Measurements from ENCODE around the gene RYR3. TPM values are rescaled to one million over a fixed set of nuclear protein-coding genes. Genes with fewer than 3 reads are reported as not detected.
A peak's percentile ranks its signal among the peaks of the same experiment; 100 is the strongest.

RYR3 gene
- total RNA-seq, 1 donor from 2014 or later: 1.5 TPM

DNA sequence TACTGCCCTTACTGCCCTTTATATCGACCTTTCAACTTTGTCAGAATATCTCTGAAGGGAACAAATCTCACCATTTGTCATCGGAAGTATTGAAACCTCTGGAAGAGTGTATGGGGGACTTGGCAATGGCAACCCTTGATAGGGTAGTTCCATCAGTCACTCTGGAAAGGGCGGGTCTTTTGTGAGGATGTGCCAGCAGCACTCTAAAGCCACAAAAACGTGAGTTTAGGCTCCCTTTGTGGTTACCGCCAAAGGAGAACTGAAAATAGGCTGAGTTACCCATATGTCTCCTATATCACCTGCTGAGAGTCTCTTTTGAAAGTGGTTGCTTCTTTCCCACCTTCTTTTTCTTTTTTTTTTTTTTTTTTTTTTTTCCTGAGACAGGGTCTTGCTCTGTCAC, 360.7 kb downstream of the RYR3 start:
- H3K9me3 Mint-ChIP-seq (ENCODE audit: unreplicated experiment): no peaks in the 10 kb centered on the region
- H4K20me1 ChIP-seq (ENCODE audit: insufficient read depth, low read length): no peaks in the 10 kb centered on the region
- no peak for FAIRE-seq
- H2AFZ ChIP-seq (ENCODE audit: low read depth, low read length): no peak overlapping the region
- H3K4me1 ChIP-seq (ENCODE audit: insufficient read depth, low read length): no peaks in the 10 kb centered on the region
- H3K4me2 ChIP-seq (ENCODE audit: low read length): no peak overlapping the region
- H3K27ac ChIP-seq (ENCODE audit: low read depth, low read length): no peak overlapping the region
- H3K4me1 Mint-ChIP-seq (ENCODE audit: low read depth, unreplicated experiment): no peaks in the 10 kb centered on the region
- no peaks in the 10 kb centered on the region for H3K9me3 ChIP-seq (ENCODE audit: insufficient read depth, low read depth, low read length)
- H3K4me3 ChIP-seq (ENCODE audit: insufficient read depth, low read depth, low read length): no peak overlapping the region
- peaks cover 7% of the 10 kb centered on the region for H3K27me3 ChIP-seq (ENCODE audit: insufficient read depth, low read length)
- H3K36me3 ChIP-seq (ENCODE audit: insufficient read depth, low read length): no peaks in the 10 kb centered on the region
- DNase-seq (ENCODE audit: low read depth): no peak
- no peak overlapping the region for H3K9ac ChIP-seq (ENCODE audit: low read length)
- peaks cover 8% of the 10 kb centered on the region for H3K27me3 Mint-ChIP-seq (ENCODE audit: low read depth, unreplicated experiment)
- TF ChIP-seq, protein P1, sequence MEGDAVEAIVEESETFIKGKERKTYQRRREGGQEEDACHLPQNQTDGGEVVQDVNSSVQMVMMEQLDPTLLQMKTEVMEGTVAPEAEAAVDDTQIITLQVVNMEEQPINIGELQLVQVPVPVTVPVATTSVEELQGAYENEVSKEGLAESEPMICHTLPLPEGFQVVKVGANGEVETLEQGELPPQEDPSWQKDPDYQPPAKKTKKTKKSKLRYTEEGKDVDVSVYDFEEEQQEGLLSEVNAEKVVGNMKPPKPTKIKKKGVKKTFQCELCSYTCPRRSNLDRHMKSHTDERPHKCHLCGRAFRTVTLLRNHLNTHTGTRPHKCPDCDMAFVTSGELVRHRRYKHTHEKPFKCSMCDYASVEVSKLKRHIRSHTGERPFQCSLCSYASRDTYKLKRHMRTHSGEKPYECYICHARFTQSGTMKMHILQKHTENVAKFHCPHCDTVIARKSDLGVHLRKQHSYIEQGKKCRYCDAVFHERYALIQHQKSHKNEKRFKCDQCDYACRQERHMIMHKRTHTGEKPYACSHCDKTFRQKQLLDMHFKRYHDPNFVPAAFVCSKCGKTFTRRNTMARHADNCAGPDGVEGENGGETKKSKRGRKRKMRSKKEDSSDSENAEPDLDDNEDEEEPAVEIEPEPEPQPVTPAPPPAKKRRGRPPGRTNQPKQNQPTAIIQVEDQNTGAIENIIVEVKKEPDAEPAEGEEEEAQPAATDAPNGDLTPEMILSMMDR (IDR thresholded peaks at IDR 0.05; ENCODE audit: insufficient read depth, low read depth, low read length): no peak
- TF ChIP-seq EZH2 (IDR thresholded peaks at IDR 0.05; ENCODE audit: insufficient read depth, low read length): no peak
- no peaks in the 10 kb centered on the region for H3K36me3 Mint-ChIP-seq (ENCODE audit: low read depth, unreplicated experiment)
- no peak overlapping the region for H3K4me3 Mint-ChIP-seq (ENCODE audit: unreplicated experiment)
- no peaks in the 10 kb centered on the region for H3K79me2 ChIP-seq (ENCODE audit: insufficient read depth, low read length)
- H3K27ac Mint-ChIP-seq (ENCODE audit: unreplicated experiment): no peak overlapping the region

GRCh38 chr15:33675246-33675645, 364.5 kb downstream of the RYR3 start:
- Histone ChIP-seq H3K4me3 (ENCODE audit: insufficient read depth, low read depth, low read length) (no peak overlapping the region), H3K27me3 (ENCODE audit: insufficient read depth, low read length) (peaks cover 15% of the 10 kb centered on the region), H3K9ac (ENCODE audit: low read length) (no peak overlapping the region), H3K36me3 (ENCODE audit: insufficient read depth, low read length) (no peaks in the 10 kb centered on the region), H3K27ac (ENCODE audit: low read depth, low read length) (no peak overlapping the region), H3K4me2 (ENCODE audit: low read length) (no peak overlapping the region), H2AFZ (ENCODE audit: low read depth, low read length) (no peak overlapping the region), H3K9me3 (ENCODE audit: insufficient read depth, low read depth, low read length) (no peaks in the 10 kb centered on the region), H3K79me2 (ENCODE audit: insufficient read depth, low read length) (no peaks in the 10 kb centered on the region), H3K4me1 (ENCODE audit: insufficient read depth, low read length) (no peaks in the 10 kb centered on the region), H4K20me1 (ENCODE audit: insufficient read depth, low read length) (no peaks in the 10 kb centered on the region)
- no peaks in the 10 kb centered on the region for H3K4me1 Mint-ChIP-seq (ENCODE audit: low read depth, unreplicated experiment)
- peak; percentile 2 for DNase-seq (ENCODE audit: low read depth)
- H3K4me3 Mint-ChIP-seq (ENCODE audit: unreplicated experiment): no peak overlapping the region
- H3K9me3 Mint-ChIP-seq (ENCODE audit: unreplicated experiment): no peaks in the 10 kb centered on the region
- no peak for FAIRE-seq
- H3K36me3 Mint-ChIP-seq (ENCODE audit: low read depth, unreplicated experiment): no peaks in the 10 kb centered on the region
- TF ChIP-seq EZH2 (IDR thresholded peaks at IDR 0.05; ENCODE audit: insufficient read depth, low read length): no peak
- TF ChIP-seq, protein P1 (IDR thresholded peaks at IDR 0.05; ENCODE audit: insufficient read depth, low read depth, low read length): peak; percentile 49
- no peak overlapping the region for H3K27ac Mint-ChIP-seq (ENCODE audit: unreplicated experiment)
- H3K27me3 Mint-ChIP-seq (ENCODE audit: low read depth, unreplicated experiment): peaks cover 11% of the 10 kb centered on the region

DNA sequence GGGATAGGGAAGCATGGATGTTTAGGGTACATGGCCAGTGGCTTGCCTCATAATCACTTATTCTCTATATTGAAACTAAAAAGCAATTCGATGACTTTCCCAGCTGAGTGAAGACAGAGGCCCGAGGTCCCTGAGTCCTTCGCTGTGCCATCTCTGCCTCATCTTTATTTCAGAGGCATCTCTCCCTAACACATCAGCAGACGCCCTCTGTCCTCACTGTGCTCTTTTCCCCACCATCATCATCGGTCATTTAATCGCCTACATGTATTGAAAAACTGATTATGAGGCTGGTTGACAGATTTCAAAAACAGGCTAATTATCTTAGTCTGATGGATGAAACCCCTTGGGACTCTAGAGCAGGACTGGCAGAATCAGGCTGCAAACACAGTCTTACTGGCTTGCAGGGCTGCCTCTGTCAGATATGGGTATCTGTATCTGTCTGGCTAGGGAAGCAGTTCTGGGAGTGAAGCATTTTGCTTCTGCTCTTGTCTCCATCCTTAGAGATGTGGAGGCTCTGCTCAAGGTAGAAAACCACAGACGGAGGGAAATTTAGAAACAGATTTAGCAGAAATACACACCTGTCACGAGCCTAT, 366.6 kb downstream of the RYR3 start:
- no peak for DNase-seq (ENCODE audit: low read depth)
- Histone ChIP-seq H3K27me3 (ENCODE audit: insufficient read depth, low read length) (peaks cover 22% of the 10 kb centered on the region), H2AFZ (ENCODE audit: low read depth, low read length) (no peak overlapping the region), H4K20me1 (ENCODE audit: insufficient read depth, low read length) (no peaks in the 10 kb centered on the region), H3K9ac (ENCODE audit: low read length) (no peak overlapping the region), H3K4me3 (ENCODE audit: insufficient read depth, low read depth, low read length) (no peak overlapping the region), H3K4me2 (ENCODE audit: low read length) (no peak overlapping the region), H3K36me3 (ENCODE audit: insufficient read depth, low read length) (no peaks in the 10 kb centered on the region), H3K4me1 (ENCODE audit: insufficient read depth, low read length) (no peaks in the 10 kb centered on the region), H3K79me2 (ENCODE audit: insufficient read depth, low read length) (no peaks in the 10 kb centered on the region), H3K9me3 (ENCODE audit: insufficient read depth, low read depth, low read length) (no peaks in the 10 kb centered on the region), H3K27ac (ENCODE audit: low read depth, low read length) (no peak overlapping the region)
- peaks cover 2% of the 10 kb centered on the region for H3K36me3 Mint-ChIP-seq (ENCODE audit: low read depth, unreplicated experiment)
- no peak overlapping the region for H3K4me3 Mint-ChIP-seq (ENCODE audit: unreplicated experiment)
- no peaks in the 10 kb centered on the region for H3K9me3 Mint-ChIP-seq (ENCODE audit: unreplicated experiment)
- no peak for FAIRE-seq
- H3K27me3 Mint-ChIP-seq (ENCODE audit: low read depth, unreplicated experiment): peaks cover 16% of the 10 kb centered on the region
- no peaks in the 10 kb centered on the region for H3K4me1 Mint-ChIP-seq (ENCODE audit: low read depth, unreplicated experiment)
- no peak for TF ChIP-seq EZH2 (IDR thresholded peaks at IDR 0.05; ENCODE audit: insufficient read depth, low read length)
- TF ChIP-seq, protein P1 (IDR thresholded peaks at IDR 0.05; ENCODE audit: insufficient read depth, low read depth, low read length): no peak
- no peak overlapping the region for H3K27ac Mint-ChIP-seq (ENCODE audit: unreplicated experiment)

Data from astrocyte (in vitro differentiated cells and primary cell).